B cell (primary cell): ENCODE results near the gene LRRC25.

Experiments
- EZH2 ChIP-seq: IDR thresholded peaks from 2 replicates; pipeline ENCODE4 v1.6.1; 2012; ENCODE audit warnings: borderline replicate concordance, low read depth, mild to moderate bottlenecking, moderate library complexity, low read length; ENCODE audit not compliant: insufficient read depth, poor library complexity, severe bottlenecking
- TF ChIP-seq, protein P1 (sequence below): fragments of 200-600 bp; IDR thresholded peaks from one replicate; pipeline ENCODE4 v1.8.0; 2022; ENCODE audit warnings: antibody characterized with exemption, mild to moderate bottlenecking

DNA sequence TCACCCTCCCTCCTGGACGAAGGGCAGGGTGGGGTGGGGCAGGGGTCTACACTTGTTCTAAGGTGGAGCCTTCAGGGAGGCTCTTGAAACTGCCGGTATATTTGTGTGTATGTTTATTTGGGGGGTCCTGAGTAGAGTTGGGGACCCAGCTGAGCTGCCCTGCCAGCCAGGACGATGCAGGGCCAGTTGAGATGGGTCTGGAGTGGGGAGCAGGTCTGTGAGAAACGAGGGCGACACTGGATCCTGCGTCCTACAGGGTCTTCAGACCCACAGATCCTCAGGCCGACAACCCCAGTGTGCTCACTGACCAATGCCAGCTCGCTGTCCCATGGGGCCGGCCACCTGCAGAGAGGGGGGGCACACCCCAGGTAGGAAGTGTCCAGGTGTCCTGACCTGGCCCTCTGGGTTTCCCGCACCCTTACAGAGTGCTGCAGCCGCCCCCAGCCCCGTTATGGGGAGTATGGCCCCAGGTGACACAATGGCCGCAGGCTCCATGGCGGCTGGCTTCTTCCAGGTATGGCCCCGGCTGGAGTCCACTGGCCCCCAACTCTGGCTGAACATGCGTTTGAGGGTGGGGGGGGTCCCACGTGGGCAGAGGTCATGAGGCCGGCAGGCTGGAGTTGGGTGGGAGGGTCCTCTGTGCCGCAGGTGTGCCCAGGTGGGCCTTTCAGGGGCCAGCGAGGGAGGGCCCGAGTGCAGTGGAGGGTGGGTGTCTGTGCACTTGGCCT lies 33.2 kb upstream of the LRRC25 start:
- TF ChIP-seq, protein P1, sequence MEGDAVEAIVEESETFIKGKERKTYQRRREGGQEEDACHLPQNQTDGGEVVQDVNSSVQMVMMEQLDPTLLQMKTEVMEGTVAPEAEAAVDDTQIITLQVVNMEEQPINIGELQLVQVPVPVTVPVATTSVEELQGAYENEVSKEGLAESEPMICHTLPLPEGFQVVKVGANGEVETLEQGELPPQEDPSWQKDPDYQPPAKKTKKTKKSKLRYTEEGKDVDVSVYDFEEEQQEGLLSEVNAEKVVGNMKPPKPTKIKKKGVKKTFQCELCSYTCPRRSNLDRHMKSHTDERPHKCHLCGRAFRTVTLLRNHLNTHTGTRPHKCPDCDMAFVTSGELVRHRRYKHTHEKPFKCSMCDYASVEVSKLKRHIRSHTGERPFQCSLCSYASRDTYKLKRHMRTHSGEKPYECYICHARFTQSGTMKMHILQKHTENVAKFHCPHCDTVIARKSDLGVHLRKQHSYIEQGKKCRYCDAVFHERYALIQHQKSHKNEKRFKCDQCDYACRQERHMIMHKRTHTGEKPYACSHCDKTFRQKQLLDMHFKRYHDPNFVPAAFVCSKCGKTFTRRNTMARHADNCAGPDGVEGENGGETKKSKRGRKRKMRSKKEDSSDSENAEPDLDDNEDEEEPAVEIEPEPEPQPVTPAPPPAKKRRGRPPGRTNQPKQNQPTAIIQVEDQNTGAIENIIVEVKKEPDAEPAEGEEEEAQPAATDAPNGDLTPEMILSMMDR: no peak
- TF ChIP-seq EZH2: no peak
